GM12878 (cell line): ENCODE data around the gene LCN1. TPM values are rescaled to one million over a fixed set of nuclear protein-coding genes. Genes with fewer than 3 reads are reported as not detected.

Source experiments
- ATAC-seq: fragments of 200-7000 bp; cut with Tn5 transposase; 3 replicates; pipeline ENCODE4 v1.9.1; 2020; ENCODE audit warnings: mild to moderate bottlenecking, moderate library complexity
- BruUV-seq: library from RNA; stranded (reverse); fragments of 400-500 nt; replicated peaks from 2 replicates; lab custom pipeline; 2021; lab: Mats Ljungman, UMichigan
- CTCF ChIA-PET: fragments of 300-600 bp; sonication (Branson Sonifier 250); formaldehyde crosslinking; extraction: SDS; loops from one replicate; lab custom pipeline; 2021; ENCODE audit warnings: inconsistent platforms; lab: Yijun Ruan, JAX
- POLR2A ChIA-PET: fragments of 350-600 bp; formaldehyde crosslinking; extraction: SDS; loops from one replicate; lab custom pipeline; 2021; ENCODE audit warnings: inconsistent platforms; lab: Charles Lee
- RAD21 ChIA-PET: fragments of 300-600 bp; sonication (Branson Sonifier 250); formaldehyde crosslinking; loops from one replicate; lab custom pipeline; 2023; ENCODE audit warnings: antibody characterized with exemption; ENCODE audit not compliant: unreplicated experiment; lab: Charles Lee
- SMC1A ChIA-PET: fragments of 300-600 bp; sonication (Branson Sonifier 250); formaldehyde crosslinking; loops from one replicate; lab custom pipeline; 2023; ENCODE audit not compliant: unreplicated experiment, uncharacterized antibody; lab: Charles Lee
- DNase-seq: peaks from one replicate; pipeline ENCODE4 v3.0.0-alpha.2; 2011; ENCODE audit warnings: low read depth, low spot score
- FAIRE-seq: peaks from 3 replicates; lab custom pipeline; 2011; peaks lifted over from hg19 to GRCh38; lab: Jason Lieb, UNC
- H2AFZ ChIP-seq: 2 replicates; pipeline ENCODE4 v1.6.0; 2011; ENCODE audit warnings: low read depth, low read length, control low read depth; ENCODE audit not compliant: control insufficient read depth
- H3K27ac ChIP-seq: 2 replicates; pipeline ENCODE4 v1.5.1; 2011; ENCODE audit warnings: control low read depth; ENCODE audit not compliant: control insufficient read depth, insufficient read depth
- H3K27me3 ChIP-seq, 2 experiments: replicated peaks in 1 of 2; 2 replicates each; pipeline versions ENCODE4 v1.6.0 to v1.6.1; 2011; ENCODE audit warnings: low read length in 1 of 2; ENCODE audit not compliant: control insufficient read depth in 2 of 2, insufficient read depth in 2 of 2
- H3K36me3 ChIP-seq, 2 experiments: 2 replicates each; pipeline ENCODE4 v1.5.1; 2011; ENCODE audit warnings: low read length in 1 of 2; ENCODE audit not compliant: control insufficient read depth in 2 of 2, insufficient read depth in 2 of 2
- H3K4me1 ChIP-seq: 2 replicates; pipeline ENCODE4 v1.6.1; 2011; ENCODE audit warnings: mild to moderate bottlenecking, low read length, moderate library complexity, mixed read lengths; ENCODE audit not compliant: control insufficient read depth, insufficient read depth
- H3K4me2 ChIP-seq: 2 replicates; pipeline ENCODE4 v1.6.0; 2011; ENCODE audit warnings: control low read depth; ENCODE audit not compliant: control insufficient read depth, insufficient read depth
- H3K4me3 ChIP-seq: fragments of 200-600 bp; sonication (generic); 2 replicates; pipeline ENCODE4 v1.5.1; 2016
- H3K79me2 ChIP-seq: 2 replicates; pipeline ENCODE4 v1.6.0; 2011; ENCODE audit warnings: low read length; ENCODE audit not compliant: control insufficient read depth, insufficient read depth
- H3K9ac ChIP-seq: 2 replicates; pipeline ENCODE4 v1.8.0; 2011; ENCODE audit warnings: low read length, control low read depth, mixed read lengths; ENCODE audit not compliant: control insufficient read depth, insufficient read depth
- H3K9me3 ChIP-seq: replicated peaks from 3 replicates; pipeline ENCODE4 v1.5.1; 2011; ENCODE audit warnings: mild to moderate bottlenecking, low read length; ENCODE audit not compliant: control insufficient read depth, insufficient read depth
- H4K20me1 ChIP-seq: 2 replicates; pipeline ENCODE4 v1.6.0; 2011; ENCODE audit not compliant: control insufficient read depth, insufficient read depth
- BMI1 ChIP-seq: fragments of 450-650 bp; IDR thresholded peaks from 2 replicates; pipeline ENCODE4 v1.6.1; 2016; ENCODE audit warnings: mild to moderate bottlenecking, moderate library complexity, borderline replicate concordance
- ESRRA ChIP-seq: IDR thresholded peaks from 2 replicates; pipeline ENCODE4 v1.6.1; 2012; ENCODE audit warnings: mild to moderate bottlenecking, low read length, improper control_type of control experiment
- GABPA ChIP-seq: IDR thresholded peaks from 2 replicates; pipeline ENCODE4 v1.6.1; 2014; ENCODE audit warnings: antibody characterized with exemption, low read depth, mild to moderate bottlenecking, inconsistent platforms
- HDGF ChIP-seq: fragments of 450-650 bp; IDR thresholded peaks from 2 replicates; pipeline ENCODE4 v1.6.1; 2016; ENCODE audit warnings: antibody characterized with exemption
- MEF2A ChIP-seq: IDR thresholded peaks from 2 replicates; pipeline ENCODE4 v1.6.1; 2011; ENCODE audit warnings: low read depth, mild to moderate bottlenecking, low read length, moderate library complexity; ENCODE audit not compliant: insufficient read depth
- PAX8 ChIP-seq: fragments of 450-650 bp; IDR thresholded peaks from 2 replicates; pipeline ENCODE4 v1.6.1; 2017; ENCODE audit warnings: mild to moderate bottlenecking, moderate library complexity
- RAD51 ChIP-seq: fragments of 450-650 bp; IDR thresholded peaks from 2 replicates; pipeline ENCODE4 v1.6.1; 2016; ENCODE audit warnings: moderate library complexity, mild to moderate bottlenecking, inconsistent platforms
- SIN3A ChIP-seq: IDR thresholded peaks from 2 replicates; pipeline ENCODE4 v1.6.1; 2012; ENCODE audit warnings: low read depth, low read length, improper control_type of control experiment
- SMAD5 ChIP-seq: IDR thresholded peaks from 2 replicates; pipeline ENCODE4 v1.6.1; 2016; ENCODE audit warnings: antibody characterized with exemption, low read depth
- TAF1 ChIP-seq: IDR thresholded peaks from 2 replicates; pipeline ENCODE4 v1.6.1; 2011; ENCODE audit warnings: mild to moderate bottlenecking, low read depth, low read length, borderline replicate concordance
- TCF7 ChIP-seq: IDR thresholded peaks from 2 replicates; pipeline ENCODE4 v1.6.1; 2014; ENCODE audit warnings: antibody characterized with exemption, borderline replicate concordance
- ZNF24 ChIP-seq: fragments of 450-650 bp; IDR thresholded peaks from 2 replicates; pipeline ENCODE4 v1.6.1; 2017; ENCODE audit warnings: antibody characterized with exemption, mild to moderate bottlenecking
- ZNF622 ChIP-seq: fragments of 450-650 bp; IDR thresholded peaks from 2 replicates; pipeline ENCODE4 v1.6.1; 2017; ENCODE audit warnings: mild to moderate bottlenecking, inconsistent platforms
- WGBS: methylation state at CpG from one replicate; pipeline ENCODE4 v1.1.6; 2016; ENCODE audit warnings: low lambda C conversion rate; ENCODE audit not compliant: insufficient replicate concordance, insufficient coverage; ENCODE audit errors: missing lambda C conversion rate; 5-methylcytosine and 5-hydroxymethylcytosine counted together
- in situ Hi-C: fragments of 300-500 bp; cut with MboI; formaldehyde crosslinking; loops from 9 replicates; pipeline ENCODE4 v1.14.3; 2018; ENCODE audit warnings: mixed read lengths
- intact Hi-C: fragments of 100-400 bp; cut with micrococcal nuclease; formaldehyde crosslinking; loops from one replicate; pipeline ENCODE4 v1.14.2; 2022; ENCODE audit not compliant: unreplicated experiment
- polyA plus RNA-seq, 11 experiments: library from polyadenylated mRNA; depleted of rRNA in 4 of 11; unstranded in 6 of 11; stranded (reverse) in 5 of 11; fragments of >200 nt; fragmentation: Nextera tagmentation in 4 of 11; fragmentation: Illumina TruSeq in 1 of 11; extraction: Ambion mirVana in 4 of 11; extraction: Trizol in 1 of 11; gene quantifications; 1 replicate in 1 of 11; 2 replicates in 10 of 11; pipeline versions ENCODE4 v1.2.1 to v1.2.3, GENCODE V29; 2011 to 2016; ENCODE audit warnings: inconsistent platforms in 2 of 11, missing spikeins in 2 of 11, low read depth in 1 of 11
- total RNA-seq, 4 experiments: library from RNA; depleted of rRNA in 3 of 4; stranded (reverse); fragments of >200 nt in 3 of 4; fragmentation: Illumina TruSeq in 1 of 4; extraction: Trizol in 1 of 4; gene quantifications; 2 replicates each; pipeline versions ENCODE4 v1.2.1 to v1.2.3, GENCODE V29; 2013 to 2021
- TF ChIP-seq, protein P1 (sequence below): IDR thresholded peaks from 2 replicates; pipeline ENCODE4 v1.6.1; 2011; ENCODE audit warnings: borderline replicate concordance, low read depth, mild to moderate bottlenecking, moderate library complexity, low read length; ENCODE audit not compliant: insufficient read depth, poor library complexity, severe bottlenecking
- TF ChIP-seq, protein P2 (sequence below): fragments of 450-650 bp; IDR thresholded peaks from 2 replicates; pipeline ENCODE4 v1.6.1; 2017; ENCODE audit warnings: mild to moderate bottlenecking, moderate library complexity
- TF ChIP-seq, protein P3 (sequence below): fragments of 450-650 bp; IDR thresholded peaks from 2 replicates; pipeline ENCODE4 v1.6.1; 2017; ENCODE audit warnings: borderline replicate concordance

The LCN1 gene
- total and polyA plus RNA-seq, 10 of the 15 experiments (the other 5 are each of a cell fraction or from before 2014, with no cell fraction given): not detected

DNA sequence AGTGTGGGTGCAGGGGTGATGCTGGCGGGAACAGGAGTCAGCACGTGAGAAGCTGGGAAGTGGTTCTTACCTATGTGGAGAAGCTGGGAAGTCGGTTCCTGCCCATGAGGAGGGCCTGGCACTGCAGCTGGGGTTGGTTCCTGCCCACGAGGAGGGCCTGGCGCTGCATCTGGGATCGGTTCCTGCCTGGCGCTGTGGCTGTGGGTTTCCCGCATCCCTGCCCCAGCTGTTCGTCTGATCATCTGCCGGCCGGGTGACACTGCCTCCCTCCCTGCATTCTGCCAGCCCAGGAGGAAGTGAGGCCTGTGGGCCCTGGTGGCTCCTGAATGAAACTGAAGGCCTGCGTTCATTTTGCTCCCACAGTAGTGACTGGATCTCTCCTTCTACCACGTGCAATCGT is 29.8 kb downstream of the LCN1 start:
- no peak for ATAC-seq
- WGBS: 6% methylated on average over 14 of the region's 14 CpGs
- no peak for DNase-seq
- ChIA-PET CTCF (no interaction called here), POLR2A (no interaction called here), SMC1A (no interaction called here), RAD21 (no interaction called here)
- BruUV-seq: no TSS peak
- intact Hi-C loops: no loop called here
- Histone ChIP-seq H3K79me2 (no peaks in the 10 kb centered on the region), H3K36me3 (no peaks in the 10 kb centered on the region), H3K9me3 (no peaks in the 10 kb centered on the region), H3K4me2 (no peak overlapping the region), H3K27ac (no peak overlapping the region), H3K27me3 (no peaks in the 10 kb centered on the region), H3K4me3 (no peak overlapping the region), H2AFZ (no peak overlapping the region), H3K9ac (no peak overlapping the region), H3K4me1 (no peaks in the 10 kb centered on the region), H4K20me1 (no peaks in the 10 kb centered on the region)
- no peak for FAIRE-seq
- in situ Hi-C loops: no loop called here
- TF ChIP-seq, protein P1, sequence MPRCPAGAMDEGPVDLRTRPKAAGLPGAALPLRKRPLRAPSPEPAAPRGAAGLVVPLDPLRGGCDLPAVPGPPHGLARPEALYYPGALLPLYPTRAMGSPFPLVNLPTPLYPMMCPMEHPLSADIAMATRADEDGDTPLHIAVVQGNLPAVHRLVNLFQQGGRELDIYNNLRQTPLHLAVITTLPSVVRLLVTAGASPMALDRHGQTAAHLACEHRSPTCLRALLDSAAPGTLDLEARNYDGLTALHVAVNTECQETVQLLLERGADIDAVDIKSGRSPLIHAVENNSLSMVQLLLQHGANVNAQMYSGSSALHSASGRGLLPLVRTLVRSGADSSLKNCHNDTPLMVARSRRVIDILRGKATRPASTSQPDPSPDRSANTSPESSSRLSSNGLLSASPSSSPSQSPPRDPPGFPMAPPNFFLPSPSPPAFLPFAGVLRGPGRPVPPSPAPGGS: no peak
- TF ChIP-seq ESRRA (no peak), ZNF622 (no peak), TAF1 (no peak), PAX8 (no peak), RAD51 (no peak), SMAD5 (no peak), BMI1 (no peak), MEF2A (no peak), GABPA (no peak), ZNF24 (no peak), TCF7 (no peak), HDGF (no peak), SIN3A (no peak)
- TF ChIP-seq, protein P2, sequence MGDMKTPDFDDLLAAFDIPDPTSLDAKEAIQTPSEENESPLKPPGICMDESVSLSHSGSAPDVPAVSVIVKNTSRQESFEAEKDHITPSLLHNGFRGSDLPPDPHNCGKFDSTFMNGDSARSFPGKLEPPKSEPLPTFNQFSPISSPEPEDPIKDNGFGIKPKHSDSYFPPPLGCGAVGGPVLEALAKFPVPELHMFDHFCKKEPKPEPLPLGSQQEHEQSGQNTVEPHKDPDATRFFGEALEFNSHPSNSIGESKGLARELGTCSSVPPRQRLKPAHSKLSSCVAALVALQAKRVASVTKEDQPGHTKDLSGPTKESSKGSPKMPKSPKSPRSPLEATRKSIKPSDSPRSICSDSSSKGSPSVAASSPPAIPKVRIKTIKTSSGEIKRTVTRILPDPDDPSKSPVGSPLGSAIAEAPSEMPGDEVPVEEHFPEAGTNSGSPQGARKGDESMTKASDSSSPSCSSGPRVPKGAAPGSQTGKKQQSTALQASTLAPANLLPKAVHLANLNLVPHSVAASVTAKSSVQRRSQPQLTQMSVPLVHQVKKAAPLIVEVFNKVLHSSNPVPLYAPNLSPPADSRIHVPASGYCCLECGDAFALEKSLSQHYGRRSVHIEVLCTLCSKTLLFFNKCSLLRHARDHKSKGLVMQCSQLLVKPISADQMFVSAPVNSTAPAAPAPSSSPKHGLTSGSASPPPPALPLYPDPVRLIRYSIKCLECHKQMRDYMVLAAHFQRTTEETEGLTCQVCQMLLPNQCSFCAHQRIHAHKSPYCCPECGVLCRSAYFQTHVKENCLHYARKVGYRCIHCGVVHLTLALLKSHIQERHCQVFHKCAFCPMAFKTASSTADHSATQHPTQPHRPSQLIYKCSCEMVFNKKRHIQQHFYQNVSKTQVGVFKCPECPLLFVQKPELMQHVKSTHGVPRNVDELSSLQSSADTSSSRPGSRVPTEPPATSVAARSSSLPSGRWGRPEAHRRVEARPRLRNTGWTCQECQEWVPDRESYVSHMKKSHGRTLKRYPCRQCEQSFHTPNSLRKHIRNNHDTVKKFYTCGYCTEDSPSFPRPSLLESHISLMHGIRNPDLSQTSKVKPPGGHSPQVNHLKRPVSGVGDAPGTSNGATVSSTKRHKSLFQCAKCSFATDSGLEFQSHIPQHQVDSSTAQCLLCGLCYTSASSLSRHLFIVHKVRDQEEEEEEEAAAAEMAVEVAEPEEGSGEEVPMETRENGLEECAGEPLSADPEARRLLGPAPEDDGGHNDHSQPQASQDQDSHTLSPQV: no peak
- TF ChIP-seq, protein P3, sequence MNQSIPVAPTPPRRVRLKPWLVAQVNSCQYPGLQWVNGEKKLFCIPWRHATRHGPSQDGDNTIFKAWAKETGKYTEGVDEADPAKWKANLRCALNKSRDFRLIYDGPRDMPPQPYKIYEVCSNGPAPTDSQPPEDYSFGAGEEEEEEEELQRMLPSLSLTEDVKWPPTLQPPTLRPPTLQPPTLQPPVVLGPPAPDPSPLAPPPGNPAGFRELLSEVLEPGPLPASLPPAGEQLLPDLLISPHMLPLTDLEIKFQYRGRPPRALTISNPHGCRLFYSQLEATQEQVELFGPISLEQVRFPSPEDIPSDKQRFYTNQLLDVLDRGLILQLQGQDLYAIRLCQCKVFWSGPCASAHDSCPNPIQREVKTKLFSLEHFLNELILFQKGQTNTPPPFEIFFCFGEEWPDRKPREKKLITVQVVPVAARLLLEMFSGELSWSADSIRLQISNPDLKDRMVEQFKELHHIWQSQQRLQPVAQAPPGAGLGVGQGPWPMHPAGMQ: no peak
